Measurements from ENCODE around the gene NEU4. TPM values are rescaled to one million over a fixed set of nuclear protein-coding genes. Genes with fewer than 3 reads are reported as not detected.

Gene NEU4
- polyA plus RNA-seq, 1 donor from 2014 or later: not detected

DNA sequence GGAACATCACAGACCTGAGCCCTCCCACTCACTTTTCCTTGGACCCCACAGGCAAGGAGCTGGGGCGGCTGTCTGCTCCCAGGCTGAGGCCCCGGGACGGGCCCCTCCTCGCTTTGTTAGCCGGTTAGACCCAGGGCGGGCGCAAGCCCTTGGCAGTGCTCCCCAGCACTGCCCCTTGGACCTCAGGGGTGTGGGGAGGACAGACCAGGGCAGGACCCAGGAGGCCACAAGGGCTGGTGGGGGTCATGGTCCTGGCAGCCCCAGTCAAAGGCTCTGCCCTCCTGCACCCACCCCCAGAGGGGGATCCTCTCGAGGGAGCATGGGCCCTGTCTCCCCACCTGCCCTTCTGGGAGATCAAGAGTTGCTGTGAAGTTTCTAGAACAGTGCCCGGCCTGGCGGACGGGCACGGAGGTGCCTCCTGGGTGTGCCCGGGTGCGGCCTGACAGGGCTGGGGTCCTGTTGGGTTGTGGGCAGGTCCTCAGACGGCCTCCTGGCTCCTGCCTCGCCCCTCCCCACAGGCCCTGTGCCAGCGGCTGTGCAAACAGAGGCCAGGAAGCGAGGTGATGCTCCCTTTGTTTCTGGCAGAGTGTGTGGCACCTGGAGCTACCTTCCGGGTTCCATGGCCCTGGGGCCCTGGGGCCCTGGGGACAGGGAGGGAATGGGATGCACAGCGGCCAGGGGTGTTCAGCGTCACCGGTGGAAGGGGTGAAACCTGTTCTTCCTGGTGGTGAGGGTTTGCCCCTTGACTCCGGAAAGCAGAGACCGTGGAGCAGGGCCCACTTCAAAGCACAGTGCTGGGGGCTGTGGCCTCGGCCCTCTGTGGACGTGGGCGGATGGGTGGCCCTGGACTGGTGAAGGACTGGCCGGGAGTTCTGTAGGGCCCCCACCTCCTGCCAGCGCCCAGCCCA is 35.2 kb upstream of the NEU4 start:
- Histone ChIP-seq H2AFZ (ENCODE audit: low read depth, low read length) (no peak overlapping the region), H3K4me3 (ENCODE audit: low read length) (no peak overlapping the region), H3K9me2 (ENCODE audit: insufficient read depth, low read length) (no peaks in the 10 kb centered on the region), H3F3A (ENCODE audit: insufficient read depth, low read length, poor library complexity, severe bottlenecking) (no peaks in the 10 kb centered on the region), H3K27ac (ENCODE audit: low read length) (no peak overlapping the region), H3K79me2 (replicated peaks; ENCODE audit: insufficient read depth, low read length) (no peaks in the 10 kb centered on the region), H3K36me3 (ENCODE audit: insufficient read depth, low read length) (no peaks in the 10 kb centered on the region), H3K4me2 (ENCODE audit: low read length) (no peak overlapping the region), H4K20me1 (ENCODE audit: insufficient read depth) (no peaks in the 10 kb centered on the region), H3K9me3 (ENCODE audit: low read length) (no peaks in the 10 kb centered on the region), H3K27me3 (ENCODE audit: insufficient read depth, low read depth, low read length) (no peaks in the 10 kb centered on the region), H3K9ac (ENCODE audit: low read length) (no peak overlapping the region)
- TF ChIP-seq POLR2AphosphoS5 (IDR thresholded peaks at IDR 0.05) (no peak), EZH2 (IDR thresholded peaks at IDR 0.05; ENCODE audit: borderline replicate concordance, insufficient read depth, low read length, poor library complexity, severe bottlenecking) (no peak), TAF1 (IDR thresholded peaks at IDR 0.05; ENCODE audit: low read depth) (no peak), REST (IDR thresholded peaks at IDR 0.05; ENCODE audit: borderline replicate concordance) (no peak), SMC3 (conservative IDR thresholded peaks at IDR 0.05; ENCODE audit: poor library complexity) (no peak), RAD21 (conservative IDR thresholded peaks at IDR 0.05) (no peak), EP300 (conservative IDR thresholded peaks at IDR 0.05; ENCODE audit: poor library complexity, severe bottlenecking) (no peak), MXI1 (conservative IDR thresholded peaks at IDR 0.05; ENCODE audit: poor library complexity, severe bottlenecking) (no peak)
- TF ChIP-seq, protein P1, sequence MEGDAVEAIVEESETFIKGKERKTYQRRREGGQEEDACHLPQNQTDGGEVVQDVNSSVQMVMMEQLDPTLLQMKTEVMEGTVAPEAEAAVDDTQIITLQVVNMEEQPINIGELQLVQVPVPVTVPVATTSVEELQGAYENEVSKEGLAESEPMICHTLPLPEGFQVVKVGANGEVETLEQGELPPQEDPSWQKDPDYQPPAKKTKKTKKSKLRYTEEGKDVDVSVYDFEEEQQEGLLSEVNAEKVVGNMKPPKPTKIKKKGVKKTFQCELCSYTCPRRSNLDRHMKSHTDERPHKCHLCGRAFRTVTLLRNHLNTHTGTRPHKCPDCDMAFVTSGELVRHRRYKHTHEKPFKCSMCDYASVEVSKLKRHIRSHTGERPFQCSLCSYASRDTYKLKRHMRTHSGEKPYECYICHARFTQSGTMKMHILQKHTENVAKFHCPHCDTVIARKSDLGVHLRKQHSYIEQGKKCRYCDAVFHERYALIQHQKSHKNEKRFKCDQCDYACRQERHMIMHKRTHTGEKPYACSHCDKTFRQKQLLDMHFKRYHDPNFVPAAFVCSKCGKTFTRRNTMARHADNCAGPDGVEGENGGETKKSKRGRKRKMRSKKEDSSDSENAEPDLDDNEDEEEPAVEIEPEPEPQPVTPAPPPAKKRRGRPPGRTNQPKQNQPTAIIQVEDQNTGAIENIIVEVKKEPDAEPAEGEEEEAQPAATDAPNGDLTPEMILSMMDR (IDR thresholded peaks at IDR 0.05; ENCODE audit: poor library complexity, severe bottlenecking): no peak

- Histone ChIP-seq H3K9me2 (ENCODE audit: insufficient read depth, low read length) (no peaks in the 10 kb centered on the region), H3K9me3 (ENCODE audit: low read length) (no peaks in the 10 kb centered on the region), H3F3A (ENCODE audit: insufficient read depth, low read length, poor library complexity, severe bottlenecking) (no peaks in the 10 kb centered on the region), H3K27ac (ENCODE audit: low read length) (no peak overlapping the region), H3K4me2 (ENCODE audit: low read length) (no peak overlapping the region), H3K9ac (ENCODE audit: low read length) (no peak overlapping the region), H4K20me1 (ENCODE audit: insufficient read depth) (no peaks in the 10 kb centered on the region), H3K4me3 (ENCODE audit: low read length) (no peak overlapping the region), H3K36me3 (ENCODE audit: insufficient read depth, low read length) (no peaks in the 10 kb centered on the region), H2AFZ (ENCODE audit: low read depth, low read length) (no peak overlapping the region), H3K79me2 (replicated peaks; ENCODE audit: insufficient read depth, low read length) (no peaks in the 10 kb centered on the region), H3K27me3 (ENCODE audit: insufficient read depth, low read depth, low read length) (no peaks in the 10 kb centered on the region)
- no peak for TF ChIP-seq EP300 (conservative IDR thresholded peaks at IDR 0.05; ENCODE audit: poor library complexity, severe bottlenecking)
- TF ChIP-seq REST (IDR thresholded peaks at IDR 0.05; ENCODE audit: borderline replicate concordance): no peak
- TF ChIP-seq, protein P1 (IDR thresholded peaks at IDR 0.05; ENCODE audit: poor library complexity, severe bottlenecking): no peak
- no peak for TF ChIP-seq SMC3 (conservative IDR thresholded peaks at IDR 0.05; ENCODE audit: poor library complexity)
- TF ChIP-seq MXI1 (conservative IDR thresholded peaks at IDR 0.05; ENCODE audit: poor library complexity, severe bottlenecking): no peak
- TF ChIP-seq POLR2AphosphoS5 (IDR thresholded peaks at IDR 0.05): no peak
- TF ChIP-seq EZH2 (IDR thresholded peaks at IDR 0.05; ENCODE audit: borderline replicate concordance, insufficient read depth, low read length, poor library complexity, severe bottlenecking): no peak
- no peak for TF ChIP-seq TAF1 (IDR thresholded peaks at IDR 0.05; ENCODE audit: low read depth)
- no peak for TF ChIP-seq RAD21 (conservative IDR thresholded peaks at IDR 0.05)
Measured at GRCh38 chr2:241774419-241775222, 34.4 kb upstream of the NEU4 start.

Measured in neural cell (in vitro differentiated cells).